ENCODE data around the gene PATL1.

Gene PATL1

DNA sequence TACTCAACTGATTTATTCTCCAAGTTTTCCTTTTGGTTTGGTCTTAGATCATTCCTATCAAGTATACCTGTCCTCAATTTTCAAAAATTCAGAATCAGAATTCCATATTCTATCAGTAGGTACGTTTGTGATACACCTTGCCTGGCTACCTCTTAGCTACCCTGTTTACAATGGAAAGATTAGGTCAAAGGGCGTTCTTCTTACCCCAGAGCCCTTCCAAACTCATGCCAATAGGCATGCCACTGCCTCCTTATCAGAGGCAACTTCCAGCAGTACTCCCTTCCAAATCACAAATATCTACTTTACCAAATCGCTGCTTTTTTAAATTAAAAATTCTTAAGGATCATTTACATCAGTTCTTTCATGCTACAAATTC is 1.0 kb downstream of the PATL1 start:
- ChIA-PET CTCF (interaction anchor here (1.0 kb wide), 1 partner anchor 13 kb away, joined by 4 read pairs; no protein-coding TSS in a partner anchor), POLR2A (no interaction called here)
- peak overlapping the region; percentile 81 for H3K4me3 ChIP-seq (ENCODE audit: low read depth, low read length)
- no peak for DNase-seq (ENCODE audit: low read depth, low spot score)
- TF ChIP-seq, protein P1, sequence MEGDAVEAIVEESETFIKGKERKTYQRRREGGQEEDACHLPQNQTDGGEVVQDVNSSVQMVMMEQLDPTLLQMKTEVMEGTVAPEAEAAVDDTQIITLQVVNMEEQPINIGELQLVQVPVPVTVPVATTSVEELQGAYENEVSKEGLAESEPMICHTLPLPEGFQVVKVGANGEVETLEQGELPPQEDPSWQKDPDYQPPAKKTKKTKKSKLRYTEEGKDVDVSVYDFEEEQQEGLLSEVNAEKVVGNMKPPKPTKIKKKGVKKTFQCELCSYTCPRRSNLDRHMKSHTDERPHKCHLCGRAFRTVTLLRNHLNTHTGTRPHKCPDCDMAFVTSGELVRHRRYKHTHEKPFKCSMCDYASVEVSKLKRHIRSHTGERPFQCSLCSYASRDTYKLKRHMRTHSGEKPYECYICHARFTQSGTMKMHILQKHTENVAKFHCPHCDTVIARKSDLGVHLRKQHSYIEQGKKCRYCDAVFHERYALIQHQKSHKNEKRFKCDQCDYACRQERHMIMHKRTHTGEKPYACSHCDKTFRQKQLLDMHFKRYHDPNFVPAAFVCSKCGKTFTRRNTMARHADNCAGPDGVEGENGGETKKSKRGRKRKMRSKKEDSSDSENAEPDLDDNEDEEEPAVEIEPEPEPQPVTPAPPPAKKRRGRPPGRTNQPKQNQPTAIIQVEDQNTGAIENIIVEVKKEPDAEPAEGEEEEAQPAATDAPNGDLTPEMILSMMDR (IDR thresholded peaks at IDR 0.05; ENCODE audit: insufficient read depth, low read length, missing control alignments) = no peak

DNA sequence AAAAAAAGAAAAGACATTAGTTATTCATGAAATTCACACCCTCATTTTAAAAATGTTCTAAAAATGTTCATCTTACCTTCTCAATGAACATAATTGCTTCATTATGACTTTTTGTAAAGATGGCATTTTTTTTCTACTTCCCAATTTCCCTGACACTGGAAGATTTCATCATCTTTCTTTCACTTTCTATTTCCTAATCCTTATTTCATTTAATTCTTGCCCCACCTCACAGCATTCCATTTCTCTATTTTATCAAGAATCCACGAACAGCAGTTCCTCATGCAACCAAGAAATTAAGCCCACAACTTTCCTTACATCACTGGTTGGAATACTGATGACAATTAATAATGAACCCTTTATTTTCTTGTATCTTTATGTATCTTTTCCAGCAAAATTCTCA is 1.9 kb downstream of the PATL1 start:
- DNase-seq (ENCODE audit: low read depth, low spot score) = no peak
- CTCF ChIA-PET = interaction anchor here (0.7 to 1.0 kb wide), 2 partner anchors 13 to 62 kb away, joined by 3 to 4 read pairs; no protein-coding TSS in a partner anchor
- POLR2A ChIA-PET = no interaction called here
- no peak overlapping the region; the same call in 1 of the 2 replicates for H3K4me3 ChIP-seq (ENCODE audit: low read depth, low read length)
- TF ChIP-seq, protein P1 (IDR thresholded peaks at IDR 0.05; ENCODE audit: insufficient read depth, low read length, missing control alignments) = no peak

DNA sequence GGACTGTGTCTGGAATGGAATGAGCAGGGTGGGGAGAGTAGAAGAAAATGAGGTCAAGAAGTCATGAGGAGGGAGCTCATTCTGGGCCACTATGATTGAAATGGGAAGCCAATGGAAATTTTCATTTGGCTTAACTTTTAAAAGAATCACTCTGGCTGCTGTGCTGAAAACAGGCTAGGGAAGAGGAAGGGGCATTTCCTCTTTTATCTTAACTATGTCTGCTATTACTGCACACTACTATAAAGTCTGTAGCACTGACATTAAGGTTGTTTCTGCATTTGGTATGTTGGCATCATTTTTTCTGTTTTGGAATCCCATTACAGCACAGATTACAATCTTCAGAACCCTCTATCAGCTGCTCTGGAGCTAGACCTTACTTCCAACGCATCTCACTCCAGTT is 8.2 kb downstream of the PATL1 start:
- TF ChIP-seq, protein P1 (IDR thresholded peaks at IDR 0.05; ENCODE audit: insufficient read depth, low read length, missing control alignments) = no peak
- no peak for DNase-seq (ENCODE audit: low read depth, low spot score)
- H3K4me3 ChIP-seq (ENCODE audit: low read depth, low read length) = no peak overlapping the region
- CTCF ChIA-PET = no interaction called here
- POLR2A ChIA-PET = no interaction called here

DNA sequence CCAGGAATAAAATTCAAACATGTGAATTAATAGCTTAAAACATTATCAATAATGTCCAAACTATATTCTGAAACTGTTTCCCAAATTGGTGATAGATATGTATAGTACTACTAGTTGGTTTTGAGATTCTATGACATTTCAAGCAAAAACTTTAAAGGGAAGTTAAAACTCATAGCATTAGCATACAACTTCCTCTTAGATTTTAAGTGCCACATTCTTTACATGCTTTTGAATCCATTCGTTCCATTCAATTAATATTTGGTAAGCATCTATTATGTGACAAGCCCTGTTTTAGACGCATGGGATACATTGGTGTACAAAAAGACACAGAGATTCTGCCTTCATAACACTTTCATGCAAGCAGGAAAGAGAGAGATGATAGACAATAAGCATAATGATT is 8.9 kb downstream of the PATL1 start:
- ChIA-PET POLR2A (no interaction called here), CTCF (no interaction called here)
- no peak overlapping the region for H3K4me3 ChIP-seq (ENCODE audit: low read depth, low read length)
- TF ChIP-seq, protein P1 (IDR thresholded peaks at IDR 0.05; ENCODE audit: insufficient read depth, low read length, missing control alignments) = no peak
- DNase-seq (ENCODE audit: low read depth, low spot score) = no peak

DNA sequence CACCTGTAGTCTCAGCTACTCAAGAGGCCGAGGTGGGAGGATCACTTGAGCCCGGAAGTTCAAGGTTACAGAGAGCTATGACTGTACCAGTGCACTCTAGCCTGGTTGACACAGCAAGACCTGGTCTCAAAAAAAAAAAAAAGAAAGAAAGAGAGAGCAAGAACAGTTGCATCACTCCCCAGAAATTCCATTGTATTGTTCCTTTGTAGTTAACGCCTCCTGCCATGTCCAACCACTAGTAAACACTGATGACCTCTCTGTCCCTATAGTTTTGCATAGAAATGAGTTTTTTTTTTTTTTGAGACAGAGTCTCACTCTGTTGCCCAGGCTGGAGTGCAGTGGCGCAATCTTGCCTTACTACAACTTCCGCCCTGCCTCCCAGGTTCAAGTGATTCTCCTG is 10.8 kb downstream of the PATL1 start:
- TF ChIP-seq, protein P1 (IDR thresholded peaks at IDR 0.05; ENCODE audit: insufficient read depth, low read length, missing control alignments) = no peak
- CTCF ChIA-PET = no interaction called here
- POLR2A ChIA-PET = no interaction called here
- H3K4me3 ChIP-seq (ENCODE audit: low read depth, low read length) = no peak overlapping the region
- DNase-seq (ENCODE audit: low read depth, low spot score) = no peak

DNA sequence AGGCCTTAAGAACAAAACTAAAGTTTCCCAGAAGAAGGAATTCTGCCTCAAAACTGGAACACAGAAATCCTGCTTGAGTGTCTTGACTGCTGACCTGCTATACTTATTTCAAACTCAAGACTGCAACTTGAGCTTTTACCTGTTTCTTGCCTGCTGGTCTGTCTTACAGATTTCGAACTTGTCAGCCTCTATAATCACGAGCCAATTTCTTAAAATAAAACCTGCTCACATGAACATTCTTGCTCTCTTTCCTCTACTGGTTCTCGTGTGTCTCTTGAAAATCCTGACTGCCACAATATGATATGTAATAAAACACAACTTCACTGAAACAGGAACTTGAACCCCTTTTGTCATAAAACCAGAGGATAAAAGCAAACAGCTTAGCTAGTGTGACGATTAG is 13.9 kb downstream of the PATL1 start:
- TF ChIP-seq, protein P1 (IDR thresholded peaks at IDR 0.05; ENCODE audit: insufficient read depth, low read length, missing control alignments) = no peak
- DNase-seq (ENCODE audit: low read depth, low spot score) = no peak
- POLR2A ChIA-PET = no interaction called here
- H3K4me3 ChIP-seq (ENCODE audit: low read depth, low read length) = no peak overlapping the region
- CTCF ChIA-PET = no interaction called here
